GM23338 (cell line): ENCODE measurements around the gene DMD. TPM values are rescaled to one million over a fixed set of nuclear protein-coding genes. Genes with fewer than 3 reads are reported as not detected.

Experiments
- ATAC-seq: fragments of 200-7000 bp; cut with Tn5 transposase; 3 replicates; pipeline ENCODE4 v1.9.1; 2020
- DNase-seq: peaks from one replicate; pipeline ENCODE4 v3.0.0-alpha.2; 2015; ENCODE audit warnings: low spot score
- H2AFZ ChIP-seq: fragments of 200-600 bp; sonication (generic); 2 replicates; pipeline ENCODE4 v1.8.0; 2016; ENCODE audit warnings: antibody characterized with exemption, mild to moderate bottlenecking, moderate library complexity
- H3F3A ChIP-seq: fragments of 200-600 bp; sonication (generic); replicated peaks from 2 replicates; pipeline ENCODE4 v1.8.0; 2017; ENCODE audit warnings: antibody characterized with exemption, mixed run types, low read depth
- H3K27ac ChIP-seq: fragments of 200-600 bp; sonication (generic); 2 replicates; pipeline ENCODE4 v1.6.1; 2016; ENCODE audit warnings: low read depth
- H3K27me3 ChIP-seq: fragments of 200-600 bp; sonication (generic); 2 replicates; pipeline ENCODE4 v1.8.0; 2016; ENCODE audit warnings: mild to moderate bottlenecking, mixed run types, moderate library complexity; ENCODE audit not compliant: insufficient read depth
- H3K36me3 ChIP-seq: fragments of 200-600 bp; sonication (generic); 2 replicates; pipeline ENCODE4 v1.8.0; 2016; ENCODE audit warnings: mild to moderate bottlenecking; ENCODE audit not compliant: insufficient read depth
- H3K4me1 ChIP-seq: fragments of 200-600 bp; sonication (generic); 2 replicates; pipeline ENCODE4 v1.8.0; 2016; ENCODE audit warnings: mild to moderate bottlenecking, moderate library complexity; ENCODE audit not compliant: insufficient read depth
- H3K4me2 ChIP-seq: fragments of 200-600 bp; sonication (generic); 2 replicates; pipeline ENCODE4 v1.7.1; 2017; ENCODE audit warnings: mixed run types
- H3K4me3 ChIP-seq: fragments of 200-600 bp; sonication (generic); 2 replicates; pipeline ENCODE4 v1.6.1; 2016; ENCODE audit warnings: mixed run types
- H3K79me2 ChIP-seq: fragments of 200-600 bp; sonication (generic); replicated peaks from 2 replicates; pipeline ENCODE4 v1.8.0; 2017; ENCODE audit warnings: mild to moderate bottlenecking; ENCODE audit not compliant: insufficient read depth
- H3K9me2 ChIP-seq: fragments of 200-600 bp; sonication (generic); 2 replicates; pipeline ENCODE4 v1.8.0; 2017; ENCODE audit not compliant: insufficient read depth
- H4K20me1 ChIP-seq: fragments of 200-600 bp; sonication (generic); replicated peaks from 2 replicates; pipeline ENCODE4 v1.8.0; 2017; ENCODE audit warnings: mild to moderate bottlenecking; ENCODE audit not compliant: insufficient read depth
- H3K27ac Mint-ChIP-seq: 2 replicates; pipeline ENCODE4 v1.8.0; 2020; ENCODE audit warnings: inconsistent platforms, mild to moderate bottlenecking, moderate library complexity, mixed read lengths
- H3K27me3 Mint-ChIP-seq: 3 replicates; pipeline ENCODE4 v1.8.0; 2022; ENCODE audit warnings: low read depth, mild to moderate bottlenecking, moderate library complexity, mixed read lengths, inconsistent platforms; ENCODE audit not compliant: insufficient read depth, poor library complexity
- H3K36me3 Mint-ChIP-seq: 3 replicates; pipeline ENCODE4 v1.8.0; 2021; ENCODE audit warnings: low read depth, mild to moderate bottlenecking, inconsistent platforms, moderate library complexity, mixed read lengths
- H3K4me1 Mint-ChIP-seq: 3 replicates; pipeline ENCODE4 v1.8.0; 2020; ENCODE audit warnings: mild to moderate bottlenecking, inconsistent platforms, mixed read lengths
- H3K4me3 Mint-ChIP-seq: 3 replicates; pipeline ENCODE4 v1.8.0; 2021; ENCODE audit warnings: moderate library complexity, mild to moderate bottlenecking, inconsistent platforms, mixed read lengths
- H3K9me3 Mint-ChIP-seq: 3 replicates; pipeline ENCODE4 v1.8.0; 2020; ENCODE audit warnings: moderate library complexity, mild to moderate bottlenecking, inconsistent platforms, mixed read lengths
- CTCF ChIP-seq, 2 experiments: fragments of 200-600 bp in 1 of 2; sonication (generic) in 1 of 2; conservative IDR thresholded peaks; 2 replicates each; pipeline versions ENCODE4 v1.5.1 to v1.6.1; 2016 to 2017; ENCODE audit warnings: antibody characterized with exemption in 2 of 2, low read depth in 2 of 2, mild to moderate bottlenecking in 2 of 2, moderate library complexity in 1 of 2
- EZH2 ChIP-seq: fragments of 200-600 bp; sonication (generic); IDR thresholded peaks from one replicate; pipeline ENCODE4 v1.8.0; 2017; ENCODE audit warnings: antibody characterized with exemption, mild to moderate bottlenecking, low read depth; ENCODE audit not compliant: unreplicated experiment
- EZH2phosphoT487 ChIP-seq: fragments of 200-600 bp; sonication (generic); IDR thresholded peaks from one replicate; pipeline ENCODE4 v1.8.1; 2018; ENCODE audit warnings: antibody characterized with exemption; ENCODE audit not compliant: unreplicated experiment
- JUNB ChIP-seq: IDR thresholded peaks from one replicate; pipeline ENCODE4 v1.6.1; 2016; ENCODE audit warnings: antibody characterized with exemption; ENCODE audit not compliant: unreplicated experiment
- NANOG ChIP-seq: IDR thresholded peaks from 2 replicates; pipeline ENCODE4 v1.6.1; 2016; ENCODE audit warnings: antibody characterized with exemption, borderline replicate concordance
- POLR2AphosphoS5 ChIP-seq: IDR thresholded peaks from 2 replicates; pipeline ENCODE4 v1.6.1; 2016; ENCODE audit warnings: antibody characterized with exemption, low read depth
- STAT1 ChIP-seq: IDR thresholded peaks from one replicate; pipeline ENCODE4 v1.6.1; 2016; ENCODE audit warnings: antibody characterized with exemption; ENCODE audit not compliant: unreplicated experiment
- ZNF114 ChIP-seq: fragments of 250-450 bp; sonication (Bioruptor Pico); IDR thresholded peaks from 2 replicates; pipeline ENCODE4 v1.5.0; 2020; ENCODE audit warnings: mild to moderate bottlenecking, moderate library complexity
- ZNF331 ChIP-seq: fragments of 250-450 bp; sonication (Bioruptor Pico); IDR thresholded peaks from 2 replicates; pipeline ENCODE4 v1.5.0; 2020; ENCODE audit warnings: low read depth, mild to moderate bottlenecking, moderate library complexity
- ZNF462 ChIP-seq: fragments of 250-450 bp; sonication (Bioruptor Pico); IDR thresholded peaks from 2 replicates; pipeline ENCODE4 v1.5.0; 2020; ENCODE audit warnings: mild to moderate bottlenecking, moderate library complexity
- polyA plus RNA-seq: library from polyadenylated mRNA; unstranded; fragments of >200 nt; fragmentation: Nextera tagmentation; extraction: Ambion mirVana; gene quantifications from 2 replicates; pipeline ENCODE4 v1.2.1, GENCODE V29; 2016
- total RNA-seq: library from RNA; depleted of rRNA; stranded (reverse); fragments of >200 nt; shearing (Covaris generic); gene quantifications from 2 replicates; pipeline ENCODE4 v1.2.3, GENCODE V29; 2014
- TF ChIP-seq, protein P1 (sequence below): IDR thresholded peaks from 2 replicates; pipeline ENCODE4 v1.6.1; 2016; ENCODE audit warnings: antibody characterized with exemption
- TF ChIP-seq, protein P2 (sequence below): IDR thresholded peaks from one replicate; pipeline ENCODE4 v1.6.1; 2018; ENCODE audit warnings: antibody characterized with exemption; ENCODE audit not compliant: unreplicated experiment

DMD gene
- total and polyA plus RNA-seq, 2 experiments from 2014 or later, result 4.5 to 7.6 TPM

GRCh38 chrX:31223817-31224216, 1987.5 kb downstream of the DMD start (continued):
- TF ChIP-seq ZNF114 (no peak), EZH2 (no peak)

DNA sequence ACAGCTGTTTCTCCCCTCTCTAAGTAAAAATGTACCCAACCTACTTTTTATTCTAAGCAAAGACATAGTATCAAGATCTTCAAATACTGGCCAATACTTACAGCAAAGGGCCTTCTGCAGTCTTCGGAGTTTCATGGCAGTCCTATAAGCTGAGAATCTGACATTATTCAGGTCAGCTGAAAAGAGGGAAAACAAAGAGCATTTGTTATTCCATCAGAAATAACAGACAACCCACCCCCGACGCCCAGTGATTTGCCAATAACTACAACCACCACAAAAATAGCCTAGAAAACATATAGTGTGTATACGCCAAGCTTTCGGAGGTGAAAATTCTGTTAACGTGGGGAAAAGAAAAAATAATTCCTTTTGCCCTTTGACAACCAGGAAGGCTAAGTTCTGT, 1988.4 kb downstream of the DMD start:
- H4K20me1 ChIP-seq, result no peaks in the 10 kb centered on the region
- DNase-seq (no peak), ATAC-seq (no peak)
- no peak overlapping the region for H3K4me2 ChIP-seq
- no peaks in the 10 kb centered on the region for H3F3A ChIP-seq
- H3K36me3 ChIP-seq, result no peaks in the 10 kb centered on the region
- no peaks in the 10 kb centered on the region for H3K9me3 Mint-ChIP-seq
- no peaks in the 10 kb centered on the region for H3K4me1 ChIP-seq
- H3K27ac Mint-ChIP-seq, result no peak overlapping the region
- no peaks in the 10 kb centered on the region for H3K27me3 ChIP-seq
- H2AFZ ChIP-seq, result no peak overlapping the region
- H3K4me1 Mint-ChIP-seq, result no peaks in the 10 kb centered on the region
- H3K4me3 ChIP-seq, result no peak overlapping the region
- H3K27ac ChIP-seq, result no peak overlapping the region
- TF ChIP-seq EZH2phosphoT487 (no peak), ZNF114 (no peak), STAT1 (no peak), CTCF (conservative IDR thresholded peaks at IDR 0.05; ENCODE audit: low read depth in 2 of 2) (no peak), POLR2AphosphoS5 (no peak), EZH2 (no peak), ZNF331 (CRISPR knock-in tag) (no peak), ZNF462 (no peak), NANOG (no peak), JUNB (no peak)
- TF ChIP-seq, protein P1, sequence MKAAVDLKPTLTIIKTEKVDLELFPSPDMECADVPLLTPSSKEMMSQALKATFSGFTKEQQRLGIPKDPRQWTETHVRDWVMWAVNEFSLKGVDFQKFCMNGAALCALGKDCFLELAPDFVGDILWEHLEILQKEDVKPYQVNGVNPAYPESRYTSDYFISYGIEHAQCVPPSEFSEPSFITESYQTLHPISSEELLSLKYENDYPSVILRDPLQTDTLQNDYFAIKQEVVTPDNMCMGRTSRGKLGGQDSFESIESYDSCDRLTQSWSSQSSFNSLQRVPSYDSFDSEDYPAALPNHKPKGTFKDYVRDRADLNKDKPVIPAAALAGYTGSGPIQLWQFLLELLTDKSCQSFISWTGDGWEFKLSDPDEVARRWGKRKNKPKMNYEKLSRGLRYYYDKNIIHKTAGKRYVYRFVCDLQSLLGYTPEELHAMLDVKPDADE, result no peak
- TF ChIP-seq, protein P2, sequence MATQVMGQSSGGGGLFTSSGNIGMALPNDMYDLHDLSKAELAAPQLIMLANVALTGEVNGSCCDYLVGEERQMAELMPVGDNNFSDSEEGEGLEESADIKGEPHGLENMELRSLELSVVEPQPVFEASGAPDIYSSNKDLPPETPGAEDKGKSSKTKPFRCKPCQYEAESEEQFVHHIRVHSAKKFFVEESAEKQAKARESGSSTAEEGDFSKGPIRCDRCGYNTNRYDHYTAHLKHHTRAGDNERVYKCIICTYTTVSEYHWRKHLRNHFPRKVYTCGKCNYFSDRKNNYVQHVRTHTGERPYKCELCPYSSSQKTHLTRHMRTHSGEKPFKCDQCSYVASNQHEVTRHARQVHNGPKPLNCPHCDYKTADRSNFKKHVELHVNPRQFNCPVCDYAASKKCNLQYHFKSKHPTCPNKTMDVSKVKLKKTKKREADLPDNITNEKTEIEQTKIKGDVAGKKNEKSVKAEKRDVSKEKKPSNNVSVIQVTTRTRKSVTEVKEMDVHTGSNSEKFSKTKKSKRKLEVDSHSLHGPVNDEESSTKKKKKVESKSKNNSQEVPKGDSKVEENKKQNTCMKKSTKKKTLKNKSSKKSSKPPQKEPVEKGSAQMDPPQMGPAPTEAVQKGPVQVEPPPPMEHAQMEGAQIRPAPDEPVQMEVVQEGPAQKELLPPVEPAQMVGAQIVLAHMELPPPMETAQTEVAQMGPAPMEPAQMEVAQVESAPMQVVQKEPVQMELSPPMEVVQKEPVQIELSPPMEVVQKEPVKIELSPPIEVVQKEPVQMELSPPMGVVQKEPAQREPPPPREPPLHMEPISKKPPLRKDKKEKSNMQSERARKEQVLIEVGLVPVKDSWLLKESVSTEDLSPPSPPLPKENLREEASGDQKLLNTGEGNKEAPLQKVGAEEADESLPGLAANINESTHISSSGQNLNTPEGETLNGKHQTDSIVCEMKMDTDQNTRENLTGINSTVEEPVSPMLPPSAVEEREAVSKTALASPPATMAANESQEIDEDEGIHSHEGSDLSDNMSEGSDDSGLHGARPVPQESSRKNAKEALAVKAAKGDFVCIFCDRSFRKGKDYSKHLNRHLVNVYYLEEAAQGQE, result no peak
- H3K9me2 ChIP-seq, result no peaks in the 10 kb centered on the region
- H3K27me3 Mint-ChIP-seq, result no peaks in the 10 kb centered on the region
- no peaks in the 10 kb centered on the region for H3K79me2 ChIP-seq
- H3K4me3 Mint-ChIP-seq, result no peak overlapping the region
- H3K36me3 Mint-ChIP-seq, result no peaks in the 10 kb centered on the region
